C1 segment of cervical spinal cord (tissue), 14 donors: ENCODE data around the gene MAN1A1.

Experiments
- DNase-seq, 14 donors: peaks; one replicate each; lab custom pipeline; 2025; lab: John Stamatoyannopoulos, UW

MAN1A1 gene

DNA sequence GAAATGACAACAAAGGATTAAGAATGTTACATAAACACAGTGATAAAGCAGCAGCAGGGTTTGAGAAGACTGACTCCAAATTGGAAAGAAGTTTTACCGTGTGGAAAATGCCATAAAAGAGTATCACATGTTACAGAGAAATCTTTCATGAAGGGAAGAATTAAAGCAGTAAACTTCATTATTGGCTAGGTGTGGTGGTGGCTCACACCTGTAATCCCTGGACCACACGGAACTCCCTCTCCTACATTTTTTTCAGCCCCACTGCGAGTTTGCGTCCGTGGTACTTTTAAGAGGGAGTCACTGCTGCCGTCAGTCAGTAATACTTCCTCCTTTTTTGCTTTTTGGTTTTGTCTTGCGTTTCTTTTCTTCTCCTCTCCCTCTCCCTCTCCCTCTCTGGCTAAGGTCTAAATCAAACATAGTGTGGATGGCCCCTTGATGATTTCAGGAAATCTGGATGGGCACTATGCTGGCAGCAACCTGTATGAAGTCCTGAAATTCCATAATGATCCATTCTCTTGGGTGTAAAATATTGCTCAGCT, 112.3 kb downstream of the MAN1A1 start:
- DNase-seq, result no peak

GRCh38 chr6:119234941-119235340, 114.6 kb downstream of the MAN1A1 start:
- no peak for DNase-seq

- DNase-seq, result no peak
Measured at GRCh38 chr6:119234457-119234856, 115.1 kb downstream of the MAN1A1 start.

DNA sequence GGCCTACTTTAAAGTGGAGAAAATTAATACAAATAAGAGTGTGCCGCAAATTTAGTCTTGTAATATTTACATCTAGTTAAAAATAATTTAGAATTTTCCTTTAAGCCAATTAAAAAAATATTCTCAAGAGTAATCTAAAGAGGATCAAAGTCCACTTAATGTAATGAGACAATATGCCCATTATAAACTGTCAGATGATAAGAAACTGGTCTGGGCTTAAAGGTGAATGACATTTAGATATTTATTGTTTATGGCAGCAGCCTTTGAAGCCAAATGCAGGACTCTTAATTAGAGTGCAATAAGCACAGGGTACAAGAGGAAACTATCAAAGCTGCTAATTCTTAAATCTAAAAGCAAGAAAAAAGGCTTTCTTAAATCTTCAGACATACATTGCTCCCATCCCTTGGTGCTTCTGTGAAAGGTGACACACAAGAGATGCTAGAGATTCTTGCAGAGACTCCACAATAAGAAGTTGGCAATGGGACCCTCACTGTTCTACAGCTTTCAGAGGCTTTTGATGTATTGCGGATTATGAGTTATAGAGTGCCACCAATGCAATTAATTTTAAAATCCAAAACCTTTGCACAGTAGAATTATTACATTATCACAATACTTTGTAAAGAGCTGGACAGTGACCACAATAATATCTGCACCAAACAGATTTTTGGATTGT, 116.1 kb downstream of the MAN1A1 start:
- no peak for DNase-seq

GRCh38 chr6:119231394-119231793, 118.2 kb downstream of the MAN1A1 start:
- no peak for DNase-seq

- DNase-seq, result no peak
Measured at GRCh38 chr6:119230160-119230559, 119.4 kb downstream of the MAN1A1 start.

- DNase-seq, result no peak
Measured at GRCh38 chr6:119227377-119227776, 122.2 kb downstream of the MAN1A1 start.

DNA sequence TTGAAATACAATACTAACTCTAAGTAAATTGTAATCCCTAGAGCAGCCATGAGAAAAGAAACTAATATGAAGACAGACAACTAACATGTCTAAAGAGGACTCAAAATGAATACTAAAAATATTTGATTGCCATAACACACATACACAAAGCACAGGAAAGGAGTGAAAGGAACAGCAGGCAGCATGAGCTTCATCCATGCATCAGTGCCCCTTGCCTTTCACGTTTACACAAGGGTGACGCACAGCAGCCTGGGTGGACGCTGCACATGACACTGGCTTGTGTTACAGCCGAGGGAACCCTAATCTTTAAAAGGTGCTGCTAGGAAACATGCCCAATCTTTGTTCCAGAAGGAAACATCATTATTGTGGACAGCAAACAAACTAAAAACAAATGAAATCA, 123.5 kb downstream of the MAN1A1 start:
- DNase-seq, result no peak

DNA sequence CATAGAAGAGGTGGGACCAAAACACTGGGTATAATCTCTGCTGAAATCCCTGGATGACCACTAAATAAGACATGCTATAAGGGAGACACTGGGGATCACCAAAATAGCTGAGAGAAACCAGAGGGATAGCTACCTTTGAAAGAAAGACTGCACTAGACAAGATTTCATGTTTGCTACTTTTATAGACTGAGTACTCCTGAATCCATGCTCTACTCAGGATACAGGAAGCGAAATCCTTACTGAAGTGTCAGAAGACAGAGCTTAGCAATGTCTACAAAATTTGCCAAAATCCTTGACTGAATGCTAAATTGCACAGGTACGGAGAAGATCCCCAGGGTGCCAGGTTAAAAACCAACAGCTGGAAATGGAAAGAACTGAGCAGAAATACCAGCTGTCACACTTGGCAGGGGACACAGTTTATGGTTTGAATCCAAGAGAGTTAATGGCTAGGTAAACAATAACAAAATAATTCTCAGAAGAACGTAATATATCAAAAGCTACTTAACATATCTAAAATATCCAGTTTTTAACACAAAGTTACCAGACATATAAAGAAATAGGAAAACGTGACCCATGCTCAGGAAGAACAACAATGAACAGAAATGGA, 125.4 kb downstream of the MAN1A1 start:
- DNase-seq, result no peak

- no peak for DNase-seq
Measured at GRCh38 chr6:119220452-119220851, 129.1 kb downstream of the MAN1A1 start.

DNA sequence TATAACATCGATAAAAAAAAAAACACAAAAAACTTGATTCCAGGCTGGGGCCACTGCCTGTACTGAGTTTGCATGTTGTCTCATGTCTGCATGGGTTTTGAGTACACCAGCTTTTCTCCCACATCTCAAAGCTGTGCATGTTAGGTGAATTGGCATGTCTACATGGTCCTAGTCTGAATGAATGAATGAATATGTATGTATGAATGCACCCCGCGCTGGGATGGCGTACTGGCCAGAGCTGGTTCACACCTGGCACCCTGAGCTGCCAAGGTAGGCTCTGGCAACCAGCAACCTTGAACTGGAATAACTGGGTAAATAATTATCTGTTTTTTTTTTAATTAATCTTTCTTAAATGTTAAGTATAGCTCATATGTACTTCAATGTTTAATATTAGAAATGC, 131.0 kb downstream of the MAN1A1 start:
- DNase-seq, result no peak

DNA sequence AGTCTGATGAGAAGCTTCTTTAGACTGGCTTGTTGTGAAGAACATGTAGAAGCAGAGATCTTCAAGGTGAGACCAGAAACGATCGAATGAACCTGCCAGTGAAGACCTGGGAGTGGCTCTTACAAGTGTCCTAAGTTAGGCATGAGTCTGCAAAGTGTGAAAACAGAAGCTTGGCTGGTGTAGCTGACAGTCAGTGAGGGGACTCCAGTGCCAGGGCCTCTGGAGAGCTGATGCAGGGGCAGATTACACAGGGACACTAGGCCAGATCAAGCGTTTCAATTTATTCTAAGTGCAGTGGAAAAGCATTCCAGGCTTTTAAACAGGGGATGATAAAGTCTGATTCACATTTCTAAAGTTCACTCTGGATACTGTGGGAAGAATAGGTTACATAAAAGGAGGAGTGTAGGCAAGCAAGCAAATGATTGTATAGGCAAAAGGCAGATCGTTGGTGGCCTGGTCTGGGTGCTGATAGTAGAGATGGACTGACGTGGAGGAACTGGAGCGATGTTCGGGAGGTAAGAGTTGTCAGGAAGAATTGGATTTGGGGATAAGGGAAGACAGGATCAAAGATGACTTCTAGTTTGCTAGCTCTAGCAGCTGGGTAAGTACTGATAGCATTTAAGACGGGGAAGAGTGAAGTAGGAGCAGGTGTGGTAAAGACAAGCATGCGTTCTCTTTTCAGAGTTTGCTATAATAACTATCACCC, 133.5 kb downstream of the MAN1A1 start:
- DNase-seq, result no peak

DNA sequence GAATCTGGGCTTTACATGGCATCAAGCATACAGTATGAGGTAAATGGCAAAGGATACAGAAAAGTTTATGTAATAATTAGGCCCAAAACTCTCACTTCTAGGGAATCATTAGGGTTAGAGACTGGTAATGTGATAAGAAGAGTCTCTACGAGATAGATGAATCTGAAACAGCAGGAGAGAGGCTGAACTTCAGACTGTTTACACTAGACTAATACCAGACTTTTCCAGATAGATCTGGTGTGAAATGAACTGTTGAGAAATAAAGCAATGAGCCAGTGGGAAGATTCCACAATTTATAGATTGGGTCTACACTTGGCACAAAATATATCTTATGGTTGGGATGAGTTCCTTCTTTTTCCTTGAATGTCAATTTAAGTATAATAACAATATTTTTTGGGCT, 134.3 kb downstream of the MAN1A1 start:
- no peak for DNase-seq

- no peak for DNase-seq
Measured at GRCh38 chr6:119210596-119210995, 139.0 kb downstream of the MAN1A1 start.

DNA sequence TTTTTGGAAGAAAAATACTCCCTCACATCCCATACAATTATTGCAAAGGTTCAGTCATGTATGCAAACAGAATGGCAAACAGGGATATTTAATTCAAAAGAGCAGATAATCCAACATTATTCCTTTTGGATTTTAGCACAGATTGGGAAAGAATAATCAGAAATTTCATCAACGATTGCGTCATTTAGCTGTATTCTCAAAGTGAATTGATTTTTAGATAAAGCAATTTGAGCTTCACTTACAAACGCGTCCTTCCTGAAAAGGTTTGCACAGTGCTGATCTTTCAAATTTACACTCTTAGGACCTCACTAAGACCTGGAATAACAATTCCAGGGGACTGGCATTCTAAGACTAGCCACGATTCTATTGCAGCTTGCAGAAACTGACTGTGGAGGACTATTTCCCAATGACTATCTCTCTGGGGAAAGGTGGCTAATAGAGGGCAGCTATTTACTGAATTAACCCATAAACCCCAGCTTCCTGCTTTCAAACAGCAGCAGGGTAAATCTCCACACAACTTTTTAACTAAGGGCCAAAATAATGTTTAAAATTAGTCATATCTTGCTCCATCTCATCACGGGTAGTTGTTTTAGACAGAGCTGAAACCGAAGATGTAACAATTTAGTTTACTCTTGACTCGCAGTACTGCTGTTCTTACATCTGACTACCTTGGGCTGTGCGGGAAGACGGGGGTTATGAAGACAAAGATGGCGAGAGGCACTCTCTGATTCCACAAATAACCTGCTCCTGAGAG, 139.9 kb downstream of the MAN1A1 start:
- DNase-seq, result no peak

GRCh38 chr6:119207971-119208725, 141.4 kb downstream of the MAN1A1 start:
- no peak for DNase-seq

DNA sequence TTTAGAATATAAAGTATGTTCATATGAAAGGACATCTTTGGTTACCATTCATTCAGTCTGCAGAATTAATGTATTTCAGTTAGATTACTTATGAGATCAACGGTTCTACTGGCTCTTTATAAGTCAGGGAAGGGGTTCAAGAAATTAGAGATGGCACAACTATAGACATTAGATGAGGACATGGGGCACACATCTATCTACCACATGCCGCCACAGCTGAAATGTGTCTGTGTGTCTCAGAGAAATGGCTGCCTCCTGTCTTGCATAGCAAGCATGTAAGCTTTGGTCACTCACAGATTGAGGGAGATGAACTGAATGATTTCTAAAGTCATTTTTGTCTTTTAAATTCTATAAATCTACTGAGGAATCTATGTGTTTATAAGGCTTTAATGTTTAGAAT, 142.2 kb downstream of the MAN1A1 start:
- DNase-seq, result no peak

DNA sequence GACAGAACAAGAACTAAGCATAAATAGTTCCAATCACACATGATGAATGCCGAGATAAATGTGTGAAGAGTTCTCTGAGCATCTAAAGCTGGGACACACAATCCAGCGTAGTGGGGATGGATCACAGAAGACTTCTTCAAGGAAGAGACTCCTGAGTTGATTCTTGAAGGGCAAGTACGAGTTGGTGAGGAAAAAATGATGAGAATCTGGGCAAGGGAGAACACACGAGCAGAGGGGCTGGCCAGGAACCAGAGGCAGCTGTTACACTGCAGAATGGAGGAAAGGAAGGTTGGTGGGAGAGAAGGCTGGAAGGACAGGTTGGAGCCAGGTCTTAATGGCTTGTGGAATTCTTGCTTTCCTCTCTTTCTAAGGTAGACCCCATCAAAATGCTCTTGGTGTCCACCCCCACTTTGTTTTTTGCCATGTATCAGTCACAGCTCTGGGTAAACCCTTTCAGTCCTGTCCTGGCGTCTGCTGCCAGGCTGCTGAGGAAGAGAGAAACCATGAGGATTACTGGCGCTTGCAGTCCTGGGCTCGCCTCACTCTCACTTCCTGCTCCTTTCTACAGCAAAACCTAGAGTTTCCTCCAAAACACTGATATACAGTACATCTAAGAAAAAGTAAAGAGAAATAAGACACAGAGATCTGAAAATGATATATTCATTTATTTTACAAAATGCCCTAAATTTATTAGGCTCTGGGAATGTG, 143.5 kb downstream of the MAN1A1 start:
- DNase-seq, result no peak

DNA sequence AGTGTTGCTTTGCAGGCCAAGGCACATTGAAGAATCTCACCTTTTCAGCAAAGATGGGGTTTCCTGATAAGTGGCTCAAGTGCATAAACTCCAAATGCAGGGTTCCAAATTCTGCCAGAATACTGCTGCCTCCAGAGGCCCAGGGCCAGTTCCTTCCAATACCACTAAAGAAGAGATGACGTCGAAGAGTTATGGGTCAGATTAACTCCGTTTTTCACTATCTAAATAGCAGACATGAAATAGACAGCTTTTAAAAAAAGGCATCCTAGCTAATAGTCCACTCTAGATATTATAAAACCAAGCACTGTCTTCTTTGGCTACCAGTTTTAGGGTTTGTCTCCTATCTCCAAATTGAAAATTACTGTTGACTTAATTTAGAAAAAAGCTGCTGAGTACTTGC, 144.8 kb downstream of the MAN1A1 start:
- no peak for DNase-seq

DNA sequence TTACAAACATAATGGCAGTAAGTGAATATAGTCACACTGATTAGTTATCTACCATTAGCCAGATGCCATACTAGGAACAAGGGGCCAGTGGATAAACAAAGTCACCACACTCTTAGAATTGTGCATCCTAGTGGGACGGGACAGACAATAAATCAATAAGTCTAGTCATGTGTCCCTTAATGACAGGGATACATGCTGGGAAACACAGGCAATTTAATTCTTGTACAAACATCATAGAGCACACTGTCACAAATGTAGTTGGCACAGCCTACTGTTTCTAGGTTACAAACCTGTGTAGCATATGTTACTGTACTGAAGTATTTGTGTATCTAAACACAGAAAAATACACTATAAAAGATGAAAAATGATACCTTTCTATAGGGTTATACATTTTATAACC, 148.1 kb downstream of the MAN1A1 start:
- DNase-seq, result no peak
